WTC11 (cell line): ENCODE results near the gene NRG3. TPM values are rescaled to one million over a fixed set of nuclear protein-coding genes. Genes with fewer than 3 reads are reported as not detected.

Experiments used
- ATAC-seq: fragments of 200-7000 bp; cut with Tn5 transposase; 2 replicates; pipeline ENCODE4 v1.10.0; 2021; ENCODE audit warnings: mild to moderate bottlenecking, moderate library complexity
- CTCF ChIA-PET: fragments of 300-600 bp; sonication (Branson Sonifier 250); formaldehyde crosslinking; loops from one replicate; lab custom pipeline; 2021; ENCODE audit warnings: antibody characterized with exemption; lab: Charles Lee
- POLR2A ChIA-PET: fragments of 350-600 bp; sonication (Branson Sonifier 250); formaldehyde crosslinking; loops from one replicate; lab custom pipeline; 2021; ENCODE audit warnings: antibody characterized with exemption; lab: Charles Lee
- DNase-seq: peaks from one replicate; pipeline ENCODE4 v3.0.0; 2021; ENCODE audit warnings: low spot score
- H3K27ac Mint-ChIP-seq: 2 replicates; pipeline ENCODE4 v1.8.0; 2021; ENCODE audit warnings: mixed read lengths
- H3K27me3 Mint-ChIP-seq: 2 replicates; pipeline ENCODE4 v1.8.0; 2021; ENCODE audit warnings: low read depth, mild to moderate bottlenecking, moderate library complexity, mixed read lengths
- H3K36me3 Mint-ChIP-seq: 2 replicates; pipeline ENCODE4 v1.8.0; 2021; ENCODE audit warnings: mixed read lengths
- H3K4me1 Mint-ChIP-seq: 2 replicates; pipeline ENCODE4 v1.8.0; 2022; ENCODE audit warnings: mixed read lengths
- H3K4me3 Mint-ChIP-seq: 2 replicates; pipeline ENCODE4 v1.8.0; 2021; ENCODE audit warnings: mild to moderate bottlenecking, moderate library complexity, mixed read lengths
- H3K9me3 Mint-ChIP-seq: 2 replicates; pipeline ENCODE4 v1.8.0; 2021; ENCODE audit warnings: mixed read lengths
- ATF1 ChIP-seq: sonication (generic); formaldehyde crosslinking; IDR thresholded peaks from 2 replicates; pipeline ENCODE4 v1.8.1; 2023; ENCODE audit warnings: mild to moderate bottlenecking, moderate library complexity, missing genetic modification reagents
- KAT7 ChIP-seq: sonication (generic); formaldehyde crosslinking; IDR thresholded peaks from 2 replicates; pipeline ENCODE4 v1.8.1; 2023; ENCODE audit warnings: missing genetic modification reagents, mild to moderate bottlenecking, borderline replicate concordance
- PREB ChIP-seq: sonication (generic); formaldehyde crosslinking; IDR thresholded peaks from 2 replicates; pipeline ENCODE4 v1.8.1; 2022; ENCODE audit warnings: mild to moderate bottlenecking, missing genetic modification reagents, moderate library complexity, borderline replicate concordance
- TP53 ChIP-seq: sonication (generic); formaldehyde crosslinking; IDR thresholded peaks from 2 replicates; pipeline ENCODE4 v1.8.1; 2023; ENCODE audit warnings: mild to moderate bottlenecking, missing genetic modification reagents
- total RNA-seq: library from RNA; stranded (reverse); gene quantifications from 3 replicates; pipeline ENCODE4 v1.2.3, GENCODE V29; 2021
- TF ChIP-seq, protein P1 (sequence below): sonication (generic); formaldehyde crosslinking; IDR thresholded peaks from 2 replicates; pipeline ENCODE4 v1.8.1; 2022; ENCODE audit warnings: mild to moderate bottlenecking, moderate library complexity, missing genetic modification reagents
- TF ChIP-seq, protein P2 (sequence below): fragments of 250-450 bp; sonication (Bioruptor Pico); IDR thresholded peaks from 2 replicates; pipeline ENCODE4 v1.9.0; 2021; ENCODE audit warnings: mild to moderate bottlenecking, borderline replicate concordance
- TF ChIP-seq, protein P3 (sequence below): sonication (generic); formaldehyde crosslinking; IDR thresholded peaks from 2 replicates; pipeline ENCODE4 v1.8.0; 2023; ENCODE audit warnings: missing genetic modification reagents, mild to moderate bottlenecking, borderline replicate concordance

The NRG3 gene
- total RNA-seq, 1 experiment from 2014 or later, result 7.0 TPM

DNA sequence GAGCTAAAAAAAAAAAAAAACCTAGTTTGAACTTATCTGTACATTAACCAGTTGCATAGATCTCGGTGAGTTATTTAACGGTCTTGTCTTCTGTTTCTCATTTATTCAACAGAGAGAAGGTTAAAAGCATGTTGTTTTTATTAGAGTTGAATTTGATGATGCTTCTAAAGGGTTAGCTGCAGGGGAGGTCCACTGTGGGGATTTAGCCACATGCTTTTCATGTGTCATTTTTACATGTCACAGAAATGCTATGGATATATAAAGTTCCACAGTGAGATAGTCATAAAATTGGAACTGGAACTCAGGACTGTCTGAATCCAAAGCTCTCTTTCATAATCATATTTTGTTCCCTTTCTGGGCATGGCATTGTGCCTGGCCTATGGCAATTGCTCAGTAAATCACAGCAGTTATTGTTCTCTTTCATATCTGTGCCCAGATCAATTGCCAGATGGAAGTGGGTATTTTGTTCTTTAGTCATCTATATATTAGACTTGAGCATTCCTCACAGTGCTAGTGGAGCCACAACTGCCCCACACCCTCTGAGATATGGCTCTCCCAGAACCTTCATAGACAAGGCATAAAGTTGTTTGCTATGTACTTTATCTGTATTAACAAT is 578.8 kb downstream of the NRG3 start (continued):
- no peak for TF ChIP-seq PREB
- no peak for TF ChIP-seq ATF1 (CRISPR knock-in tag)
- no peak for TF ChIP-seq KAT7 (CRISPR knock-in tag)
- TF ChIP-seq, all 79 proteins: peak for 0

DNA sequence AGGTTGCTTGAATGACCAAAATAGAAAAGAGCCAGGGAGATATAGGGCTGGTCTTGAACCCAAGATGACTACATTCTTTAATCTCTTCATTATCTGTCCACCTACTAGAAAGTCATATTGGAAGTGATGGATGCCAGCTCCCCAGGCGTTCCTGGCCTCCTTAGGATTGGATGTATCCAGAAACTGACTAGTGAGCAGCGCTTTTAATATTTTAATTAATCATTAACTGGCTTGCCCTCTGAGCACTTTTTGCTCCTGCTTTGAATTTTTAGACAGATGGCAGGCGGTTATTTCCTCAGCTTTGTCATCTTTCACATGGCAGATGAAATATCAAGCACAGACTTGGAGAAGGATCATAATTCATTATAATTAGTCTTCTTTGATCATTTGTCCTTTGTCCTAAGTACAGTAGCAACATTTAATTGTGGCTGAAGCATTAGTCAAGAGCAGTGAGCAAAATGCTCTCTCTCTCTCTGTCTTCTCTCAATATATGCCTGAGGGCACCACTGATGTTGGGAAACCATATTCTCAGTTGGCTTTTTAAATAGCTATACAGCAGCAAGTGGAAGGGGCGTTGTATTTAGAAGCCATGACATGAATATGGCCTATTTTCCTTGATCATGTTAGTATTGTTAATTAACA is 588.0 kb downstream of the NRG3 start:
- ChIA-PET POLR2A (no interaction called here), CTCF (no interaction called here)
- no peak overlapping the region for H3K4me3 Mint-ChIP-seq
- no peak for ATAC-seq
- no peaks in the 10 kb centered on the region; the same call in 1 of the 2 replicates for H3K27me3 Mint-ChIP-seq
- H3K36me3 Mint-ChIP-seq, result no peaks in the 10 kb centered on the region
- peaks cover 9% of the 10 kb centered on the region for H3K4me1 Mint-ChIP-seq
- no peak for DNase-seq
- TF ChIP-seq, protein P1, sequence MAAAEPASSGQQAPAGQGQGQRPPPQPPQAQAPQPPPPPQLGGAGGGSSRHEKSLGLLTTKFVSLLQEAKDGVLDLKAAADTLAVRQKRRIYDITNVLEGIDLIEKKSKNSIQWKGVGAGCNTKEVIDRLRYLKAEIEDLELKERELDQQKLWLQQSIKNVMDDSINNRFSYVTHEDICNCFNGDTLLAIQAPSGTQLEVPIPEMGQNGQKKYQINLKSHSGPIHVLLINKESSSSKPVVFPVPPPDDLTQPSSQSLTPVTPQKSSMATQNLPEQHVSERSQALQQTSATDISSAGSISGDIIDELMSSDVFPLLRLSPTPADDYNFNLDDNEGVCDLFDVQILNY (CRISPR knock-in tag), result no peak
- no peak for TF ChIP-seq TP53
- TF ChIP-seq, protein P2, sequence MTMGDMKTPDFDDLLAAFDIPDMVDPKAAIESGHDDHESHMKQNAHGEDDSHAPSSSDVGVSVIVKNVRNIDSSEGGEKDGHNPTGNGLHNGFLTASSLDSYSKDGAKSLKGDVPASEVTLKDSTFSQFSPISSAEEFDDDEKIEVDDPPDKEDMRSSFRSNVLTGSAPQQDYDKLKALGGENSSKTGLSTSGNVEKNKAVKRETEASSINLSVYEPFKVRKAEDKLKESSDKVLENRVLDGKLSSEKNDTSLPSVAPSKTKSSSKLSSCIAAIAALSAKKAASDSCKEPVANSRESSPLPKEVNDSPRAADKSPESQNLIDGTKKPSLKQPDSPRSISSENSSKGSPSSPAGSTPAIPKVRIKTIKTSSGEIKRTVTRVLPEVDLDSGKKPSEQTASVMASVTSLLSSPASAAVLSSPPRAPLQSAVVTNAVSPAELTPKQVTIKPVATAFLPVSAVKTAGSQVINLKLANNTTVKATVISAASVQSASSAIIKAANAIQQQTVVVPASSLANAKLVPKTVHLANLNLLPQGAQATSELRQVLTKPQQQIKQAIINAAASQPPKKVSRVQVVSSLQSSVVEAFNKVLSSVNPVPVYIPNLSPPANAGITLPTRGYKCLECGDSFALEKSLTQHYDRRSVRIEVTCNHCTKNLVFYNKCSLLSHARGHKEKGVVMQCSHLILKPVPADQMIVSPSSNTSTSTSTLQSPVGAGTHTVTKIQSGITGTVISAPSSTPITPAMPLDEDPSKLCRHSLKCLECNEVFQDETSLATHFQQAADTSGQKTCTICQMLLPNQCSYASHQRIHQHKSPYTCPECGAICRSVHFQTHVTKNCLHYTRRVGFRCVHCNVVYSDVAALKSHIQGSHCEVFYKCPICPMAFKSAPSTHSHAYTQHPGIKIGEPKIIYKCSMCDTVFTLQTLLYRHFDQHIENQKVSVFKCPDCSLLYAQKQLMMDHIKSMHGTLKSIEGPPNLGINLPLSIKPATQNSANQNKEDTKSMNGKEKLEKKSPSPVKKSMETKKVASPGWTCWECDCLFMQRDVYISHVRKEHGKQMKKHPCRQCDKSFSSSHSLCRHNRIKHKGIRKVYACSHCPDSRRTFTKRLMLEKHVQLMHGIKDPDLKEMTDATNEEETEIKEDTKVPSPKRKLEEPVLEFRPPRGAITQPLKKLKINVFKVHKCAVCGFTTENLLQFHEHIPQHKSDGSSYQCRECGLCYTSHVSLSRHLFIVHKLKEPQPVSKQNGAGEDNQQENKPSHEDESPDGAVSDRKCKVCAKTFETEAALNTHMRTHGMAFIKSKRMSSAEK (CRISPR knock-in tag), result no peak
- H3K9me3 Mint-ChIP-seq, result peaks cover 7% of the 10 kb centered on the region
- H3K27ac Mint-ChIP-seq, result no peak overlapping the region

DNA sequence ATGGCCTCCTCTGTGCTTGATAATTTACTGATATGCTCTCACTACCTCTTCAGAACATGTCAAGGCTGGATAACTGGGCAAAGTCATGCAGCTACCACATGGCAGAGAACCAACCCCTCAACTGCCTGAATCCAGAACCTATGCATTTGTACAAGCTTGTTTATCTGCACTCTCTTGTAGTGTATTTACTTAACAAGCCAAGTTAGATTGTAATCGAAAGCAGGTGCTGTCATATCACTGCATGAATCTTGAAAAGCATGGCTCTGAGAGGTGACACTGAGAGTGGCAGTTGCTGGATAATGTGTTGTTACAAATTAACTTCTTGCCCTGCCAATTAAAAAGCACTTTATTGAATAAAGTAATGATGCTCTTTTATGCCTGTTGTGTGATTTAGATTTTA is 588.6 kb downstream of the NRG3 start:
- Mint-ChIP-seq H3K36me3 (no peaks in the 10 kb centered on the region), H3K27me3 (no peaks in the 10 kb centered on the region; the same call in 1 of the 2 replicates), H3K27ac (no peak overlapping the region), H3K4me1 (peaks cover 15% of the 10 kb centered on the region), H3K4me3 (no peak overlapping the region), H3K9me3 (peaks cover 7% of the 10 kb centered on the region)
- no peak for DNase-seq
- POLR2A ChIA-PET, result no interaction called here
- CTCF ChIA-PET, result no interaction called here
- TF ChIP-seq, protein P3, sequence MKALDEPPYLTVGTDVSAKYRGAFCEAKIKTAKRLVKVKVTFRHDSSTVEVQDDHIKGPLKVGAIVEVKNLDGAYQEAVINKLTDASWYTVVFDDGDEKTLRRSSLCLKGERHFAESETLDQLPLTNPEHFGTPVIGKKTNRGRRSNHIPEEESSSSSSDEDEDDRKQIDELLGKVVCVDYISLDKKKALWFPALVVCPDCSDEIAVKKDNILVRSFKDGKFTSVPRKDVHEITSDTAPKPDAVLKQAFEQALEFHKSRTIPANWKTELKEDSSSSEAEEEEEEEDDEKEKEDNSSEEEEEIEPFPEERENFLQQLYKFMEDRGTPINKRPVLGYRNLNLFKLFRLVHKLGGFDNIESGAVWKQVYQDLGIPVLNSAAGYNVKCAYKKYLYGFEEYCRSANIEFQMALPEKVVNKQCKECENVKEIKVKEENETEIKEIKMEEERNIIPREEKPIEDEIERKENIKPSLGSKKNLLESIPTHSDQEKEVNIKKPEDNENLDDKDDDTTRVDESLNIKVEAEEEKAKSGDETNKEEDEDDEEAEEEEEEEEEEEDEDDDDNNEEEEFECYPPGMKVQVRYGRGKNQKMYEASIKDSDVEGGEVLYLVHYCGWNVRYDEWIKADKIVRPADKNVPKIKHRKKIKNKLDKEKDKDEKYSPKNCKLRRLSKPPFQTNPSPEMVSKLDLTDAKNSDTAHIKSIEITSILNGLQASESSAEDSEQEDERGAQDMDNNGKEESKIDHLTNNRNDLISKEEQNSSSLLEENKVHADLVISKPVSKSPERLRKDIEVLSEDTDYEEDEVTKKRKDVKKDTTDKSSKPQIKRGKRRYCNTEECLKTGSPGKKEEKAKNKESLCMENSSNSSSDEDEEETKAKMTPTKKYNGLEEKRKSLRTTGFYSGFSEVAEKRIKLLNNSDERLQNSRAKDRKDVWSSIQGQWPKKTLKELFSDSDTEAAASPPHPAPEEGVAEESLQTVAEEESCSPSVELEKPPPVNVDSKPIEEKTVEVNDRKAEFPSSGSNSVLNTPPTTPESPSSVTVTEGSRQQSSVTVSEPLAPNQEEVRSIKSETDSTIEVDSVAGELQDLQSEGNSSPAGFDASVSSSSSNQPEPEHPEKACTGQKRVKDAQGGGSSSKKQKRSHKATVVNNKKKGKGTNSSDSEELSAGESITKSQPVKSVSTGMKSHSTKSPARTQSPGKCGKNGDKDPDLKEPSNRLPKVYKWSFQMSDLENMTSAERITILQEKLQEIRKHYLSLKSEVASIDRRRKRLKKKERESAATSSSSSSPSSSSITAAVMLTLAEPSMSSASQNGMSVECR (CRISPR knock-in tag), result no peak
- ATAC-seq, result no peak
